ENCODE measurements around the gene SLC25A3.

DNA sequence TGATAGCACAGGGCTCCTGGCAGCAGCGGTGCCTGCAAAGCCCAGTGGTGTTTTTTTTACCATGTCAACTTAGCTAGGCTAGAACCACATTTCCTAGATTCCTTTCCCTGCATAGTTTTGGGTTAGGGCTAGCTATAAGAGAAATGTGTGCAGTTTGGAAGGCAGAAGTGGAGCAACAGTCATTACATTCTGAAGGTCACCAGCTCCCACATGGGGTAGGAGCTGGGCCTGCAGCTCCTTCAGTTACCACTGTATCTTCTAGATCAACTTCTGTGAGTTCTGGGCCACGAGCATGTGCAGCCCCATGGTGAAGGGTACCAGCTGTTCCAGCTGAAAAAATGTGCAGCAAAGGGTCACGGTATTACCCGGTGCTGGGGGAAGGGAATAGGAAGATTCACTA is 2.3 kb upstream of the SLC25A3 start:
- TF ChIP-seq EP300 (IDR thresholded peaks at IDR 0.05) (no peak), POLR2AphosphoS5 (IDR thresholded peaks at IDR 0.05) (no peak), POLR2A (IDR thresholded peaks at IDR 0.05) (no peak)
- TF ChIP-seq, protein P1, sequence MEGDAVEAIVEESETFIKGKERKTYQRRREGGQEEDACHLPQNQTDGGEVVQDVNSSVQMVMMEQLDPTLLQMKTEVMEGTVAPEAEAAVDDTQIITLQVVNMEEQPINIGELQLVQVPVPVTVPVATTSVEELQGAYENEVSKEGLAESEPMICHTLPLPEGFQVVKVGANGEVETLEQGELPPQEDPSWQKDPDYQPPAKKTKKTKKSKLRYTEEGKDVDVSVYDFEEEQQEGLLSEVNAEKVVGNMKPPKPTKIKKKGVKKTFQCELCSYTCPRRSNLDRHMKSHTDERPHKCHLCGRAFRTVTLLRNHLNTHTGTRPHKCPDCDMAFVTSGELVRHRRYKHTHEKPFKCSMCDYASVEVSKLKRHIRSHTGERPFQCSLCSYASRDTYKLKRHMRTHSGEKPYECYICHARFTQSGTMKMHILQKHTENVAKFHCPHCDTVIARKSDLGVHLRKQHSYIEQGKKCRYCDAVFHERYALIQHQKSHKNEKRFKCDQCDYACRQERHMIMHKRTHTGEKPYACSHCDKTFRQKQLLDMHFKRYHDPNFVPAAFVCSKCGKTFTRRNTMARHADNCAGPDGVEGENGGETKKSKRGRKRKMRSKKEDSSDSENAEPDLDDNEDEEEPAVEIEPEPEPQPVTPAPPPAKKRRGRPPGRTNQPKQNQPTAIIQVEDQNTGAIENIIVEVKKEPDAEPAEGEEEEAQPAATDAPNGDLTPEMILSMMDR (IDR thresholded peaks at IDR 0.05), result no peak

All from sigmoid colon (tissue), 4 donors.